H1 (cell line): Measurements from ENCODE around the gene DMPK. TPM values are rescaled to one million over a fixed set of nuclear protein-coding genes. Genes with fewer than 3 reads are reported as not detected.

Experiments
- CTCF ChIA-PET: fragments of 300-600 bp; sonication (Branson Sonifier 250); formaldehyde crosslinking; loops from one replicate; lab custom pipeline; 2021; ENCODE audit not compliant: partially characterized antibody; lab: Charles Lee
- POLR2A ChIA-PET: fragments of 300-600 bp; sonication (Branson Sonifier 250); formaldehyde crosslinking; loops from one replicate; lab custom pipeline; 2021; ENCODE audit warnings: inconsistent platforms; ENCODE audit not compliant: partially characterized antibody; lab: Charles Lee
- DNase-seq, 2 experiments: peaks; one replicate each; pipeline versions ENCODE4 v3.0.0 to v3.0.0-alpha.2; 2010 to 2022; ENCODE audit warnings: low spot score in 2 of 2, low read depth in 1 of 2, mixed read lengths in 1 of 2
- FAIRE-seq: peaks from 2 replicates; lab custom pipeline; 2011; peaks lifted over from hg19 to GRCh38; lab: Jason Lieb, UNC
- H2AFZ ChIP-seq: 2 replicates; pipeline ENCODE4 v1.8.1; 2012; ENCODE audit warnings: low read length, inconsistent platforms
- H2AK5ac ChIP-seq: 2 replicates; pipeline ENCODE4 v1.6.1; 2013; ENCODE audit warnings: low read depth, low read length
- H2BK120ac ChIP-seq: replicated peaks from 2 replicates; pipeline ENCODE3; 2013; ENCODE audit warnings: low read depth, low read length, inconsistent platforms
- H2BK12ac ChIP-seq: 2 replicates; pipeline ENCODE4 v1.6.1; 2013; ENCODE audit warnings: low read depth, low read length
- H2BK15ac ChIP-seq: 2 replicates; pipeline ENCODE4 v1.6.1; 2013; ENCODE audit warnings: low read length
- H2BK20ac ChIP-seq: 2 replicates; pipeline ENCODE4 v1.6.1; 2013; ENCODE audit warnings: low read length
- H2BK5ac ChIP-seq: 2 replicates; pipeline ENCODE4 v1.6.1; 2013; ENCODE audit warnings: low read depth, low read length
- H3K14ac ChIP-seq: 2 replicates; pipeline ENCODE4 v1.6.1; 2013; ENCODE audit warnings: inconsistent platforms; ENCODE audit not compliant: insufficient read length
- H3K18ac ChIP-seq: 2 replicates; pipeline ENCODE4 v1.6.1; 2013; ENCODE audit warnings: low read length; ENCODE audit errors: extremely low read depth
- H3K23ac ChIP-seq: 2 replicates; pipeline ENCODE4 v1.6.1; 2013; ENCODE audit warnings: inconsistent platforms; ENCODE audit not compliant: insufficient read length
- H3K23me2 ChIP-seq: 2 replicates; pipeline ENCODE4 v1.6.1; 2013; ENCODE audit warnings: low read depth, low read length
- H3K27ac ChIP-seq: 2 replicates; pipeline ENCODE4 v1.6.1; 2011; ENCODE audit warnings: low read depth, low read length, inconsistent platforms
- H3K27me3 ChIP-seq, 4 experiments: replicated peaks in 1 of 4; 1 replicate in 1 of 4; 2 replicates in 3 of 4; pipeline versions ENCODE4 v1.6.1 to v1.8.1; 2011 to 2013; ENCODE audit warnings: low read length in 3 of 4, mild to moderate bottlenecking in 3 of 4, inconsistent platforms in 2 of 4, mixed read lengths in 2 of 4, moderate library complexity in 1 of 4; ENCODE audit not compliant: control insufficient read depth in 3 of 4, insufficient read depth in 3 of 4; ENCODE audit errors: extremely low read depth in 1 of 4
- H3K36me3 ChIP-seq, 4 experiments: 2 replicates each; pipeline versions ENCODE4 v1.6.1 to v1.8.1; 2011 to 2013; ENCODE audit warnings: mild to moderate bottlenecking in 4 of 4, low read length in 3 of 4, moderate library complexity in 2 of 4, control low read depth in 1 of 4, inconsistent platforms in 1 of 4; ENCODE audit not compliant: insufficient read depth in 4 of 4, control insufficient read depth in 2 of 4
- H3K4ac ChIP-seq: replicated peaks from 2 replicates; pipeline ENCODE3; 2013; ENCODE audit warnings: low read length, low read depth, mixed read lengths, inconsistent platforms; ENCODE audit not compliant: insufficient read length
- H3K4me1 ChIP-seq, 4 experiments: replicated peaks in 1 of 4; 1 replicate in 1 of 4; 2 replicates in 3 of 4; pipeline versions ENCODE4 v1.6.1 to v1.8.1; 2011 to 2013; ENCODE audit warnings: low read length in 3 of 4, inconsistent platforms in 2 of 4, mixed read lengths in 1 of 4; ENCODE audit not compliant: insufficient read depth in 4 of 4, control insufficient read depth in 3 of 4
- H3K4me2 ChIP-seq, 2 experiments: 2 replicates each; pipeline versions ENCODE4 v1.6.1 to v1.8.1; 2011 to 2013; ENCODE audit warnings: low read depth in 2 of 2, low read length in 2 of 2, control low read depth in 1 of 2, inconsistent platforms in 1 of 2, mild to moderate bottlenecking in 1 of 2; ENCODE audit not compliant: insufficient read depth in 1 of 2
- H3K4me3 ChIP-seq, 4 experiments: fragments of 200-600, 300-600 bp in 1 of 4; sonication (generic), shearing (Covaris generic), sonication (Bioruptor Twin) in 1 of 4; 2 replicates each; pipeline versions ENCODE4 v1.5.1 to v1.8.1; 2011 to 2016; ENCODE audit warnings: low read length in 4 of 4, low read depth in 3 of 4, control low read depth in 2 of 4, inconsistent platforms in 2 of 4, mild to moderate bottlenecking in 2 of 4, mixed read lengths in 1 of 4, moderate library complexity in 1 of 4; ENCODE audit not compliant: insufficient read depth in 2 of 4; ENCODE audit errors: extremely low read depth in 1 of 4
- H3K56ac ChIP-seq: replicated peaks from 2 replicates; pipeline ENCODE3; 2013; ENCODE audit warnings: low read depth, mild to moderate bottlenecking, mixed read lengths, low read length, inconsistent platforms; ENCODE audit not compliant: insufficient read length
- H3K79me1 ChIP-seq: 2 replicates; pipeline ENCODE4 v1.6.1; 2013; ENCODE audit warnings: low read depth, low read length, control low read depth
- H3K79me2 ChIP-seq, 2 experiments: 2 replicates each; pipeline versions ENCODE4 v1.6.1 to v1.8.1; 2012 to 2013; ENCODE audit warnings: low read length in 2 of 2, mild to moderate bottlenecking in 2 of 2, inconsistent platforms in 1 of 2; ENCODE audit not compliant: insufficient read depth in 2 of 2, control insufficient read depth in 1 of 2
- H3K9ac ChIP-seq, 4 experiments: replicated peaks in 1 of 4; 1 replicate in 1 of 4; 2 replicates in 3 of 4; pipeline versions ENCODE4 v1.6.1 to v1.8.1; 2011 to 2013; ENCODE audit warnings: low read depth in 3 of 4, low read length in 3 of 4, control low read depth in 2 of 4, mild to moderate bottlenecking in 2 of 4, moderate library complexity in 2 of 4, inconsistent platforms in 1 of 4; ENCODE audit errors: extremely low read depth in 1 of 4
- H3K9me3 ChIP-seq, 2 experiments: 2 replicates each; pipeline versions ENCODE4 v1.6.1 to v1.8.1; 2012 to 2013; ENCODE audit warnings: mild to moderate bottlenecking in 2 of 2, moderate library complexity in 2 of 2, control low read depth in 1 of 2, inconsistent platforms in 1 of 2, low read depth in 1 of 2, low read length in 1 of 2, mixed read lengths in 1 of 2; ENCODE audit not compliant: insufficient read depth in 2 of 2
- H4K20me1 ChIP-seq, 2 experiments: replicated peaks in 1 of 2; 2 replicates each; pipeline versions ENCODE3 to v1.8.1; 2011 to 2013; ENCODE audit warnings: inconsistent platforms in 2 of 2, low read length in 2 of 2, mild to moderate bottlenecking in 1 of 2; ENCODE audit not compliant: insufficient read depth in 2 of 2, control insufficient read depth in 1 of 2
- H4K5ac ChIP-seq: 2 replicates; pipeline ENCODE4 v1.6.1; 2013; ENCODE audit warnings: low read length, low read depth, mixed read lengths, inconsistent platforms; ENCODE audit not compliant: insufficient read length
- H4K8ac ChIP-seq: 2 replicates; pipeline ENCODE4 v1.8.0; 2013; ENCODE audit warnings: mild to moderate bottlenecking, moderate library complexity, low read length, inconsistent platforms; ENCODE audit not compliant: insufficient read depth; ENCODE audit errors: extremely low read depth
- H4K91ac ChIP-seq: replicated peaks from 2 replicates; pipeline ENCODE3; 2013; ENCODE audit warnings: low read length, mixed read lengths, inconsistent platforms; ENCODE audit not compliant: insufficient read length
- BACH1 ChIP-seq: IDR thresholded peaks from 2 replicates; pipeline ENCODE4 v1.6.1; 2012; ENCODE audit warnings: low read length, improper control_type of control experiment
- BCL11A ChIP-seq, 2 experiments: IDR thresholded peaks; one replicate each; pipeline ENCODE4 v1.6.1; 2011; ENCODE audit warnings: low read depth in 2 of 2, low read length in 2 of 2, mild to moderate bottlenecking in 2 of 2
- BRCA1 ChIP-seq: IDR thresholded peaks from 2 replicates; pipeline ENCODE4 v1.6.1; 2012; ENCODE audit warnings: low read depth, low read length, improper control_type of control experiment
- CHD2 ChIP-seq: IDR thresholded peaks from 2 replicates; pipeline ENCODE4 v1.6.1; 2012; ENCODE audit warnings: low read length, improper control_type of control experiment
- MAX ChIP-seq: IDR thresholded peaks from 2 replicates; pipeline ENCODE4 v1.6.1; 2012; ENCODE audit warnings: inconsistent platforms
- POLR2A ChIP-seq, 2 experiments: IDR thresholded peaks; 1 replicate in 1 of 2; 2 replicates in 1 of 2; pipeline ENCODE4 v1.6.1; 2011; ENCODE audit warnings: low read depth in 2 of 2, low read length in 2 of 2, mild to moderate bottlenecking in 2 of 2; ENCODE audit errors: control extremely low read depth in 1 of 2
- SIRT6 ChIP-seq: IDR thresholded peaks from one replicate; pipeline ENCODE4 v1.7.1; 2012; ENCODE audit warnings: low read length, inconsistent platforms
- SP1 ChIP-seq: IDR thresholded peaks from 2 replicates; pipeline ENCODE4 v1.6.1; 2011; ENCODE audit warnings: low read depth, low read length
- TAF7 ChIP-seq: optimal IDR thresholded peaks from 2 replicates; pipeline ENCODE3; 2011; ENCODE audit warnings: low read depth, mild to moderate bottlenecking, inconsistent platforms, low read length, moderate library complexity, borderline replicate concordance
- USF2 ChIP-seq: IDR thresholded peaks from 2 replicates; pipeline ENCODE4 v1.6.1; 2011; ENCODE audit warnings: low read length, improper control_type of control experiment
- WGBS, 2 experiments: shearing (Covaris generic) in 1 of 2; methylation state at CpG; one replicate each; pipeline versions ENCODE4 v1.1.6 to v1.1.7; 2013 to 2015; ENCODE audit warnings: low lambda C conversion rate in 2 of 2, mixed read lengths in 2 of 2, inconsistent platforms in 1 of 2, low coverage in 1 of 2, missing lambda C conversion rate in 1 of 2; ENCODE audit not compliant: insufficient replicate concordance in 2 of 2, insufficient coverage in 1 of 2, insufficient read length in 1 of 2; ENCODE audit errors: extremely low coverage in 1 of 2, missing lambda C conversion rate in 1 of 2; 5-methylcytosine and 5-hydroxymethylcytosine counted together
- polyA plus RNA-seq, 7 experiments: library from polyadenylated mRNA; depleted of rRNA in 3 of 7; stranded (reverse) in 5 of 7; unstranded in 2 of 7; fragments of >200 nt in 5 of 7; fragments of 200-250 nt in 2 of 7; gene quantifications; 1 replicate in 5 of 7; 2 replicates in 1 of 7; 4 replicates in 1 of 7; pipeline versions ENCODE4 v1.2.1 to v1.2.3, GENCODE V29; 2011 to 2013; ENCODE audit warnings: missing spikeins in 2 of 7, mixed read lengths in 2 of 7
- total RNA-seq: library from RNA; stranded (reverse); fragmentation: NEBNext Ultra II Directional; extraction: Animal tissue kit (Norgen Biotek cat#: 25700); gene quantifications from 2 replicates; pipeline ENCODE4 v1.2.1, GENCODE V29; 2021

Gene DMPK
- total and polyA plus RNA-seq, 2 of the 8 experiments (the other 6 are each of a cell fraction or from before 2014, with no cell fraction given): 13.7 to 27.4 TPM

- POLR2A ChIA-PET: interaction anchor here (0.5 to 16.2 kb wide), 36 partner anchors 8 to 651 kb away, joined by 3 to 284 read pairs (median 5); partner anchors contain the start of genes DMPK, DMWD, FBXO46 and IRF2BP1
- H4K5ac ChIP-seq: peak within 1 kb of the TSS; percentile 96
- peak; percentile 69 for TF ChIP-seq SP1
- TF ChIP-seq POLR2A (IDR thresholded peaks at IDR 0.05; ENCODE audit: control extremely low read depth in 1 of 2, low read depth in 2 of 2, low read length in 2 of 2): peak; percentile 90 to 93
- TF ChIP-seq SIRT6: no peak
- TF ChIP-seq BACH1: no peak
- no peak for TF ChIP-seq BCL11A (IDR thresholded peaks at IDR 0.05; ENCODE audit: low read depth in 2 of 2, low read length in 2 of 2)
- TF ChIP-seq MAX: peak; percentile 68; the same call in 1 of the 2 replicates
- TF ChIP-seq TAF7: peak; percentile 92
- peak; percentile 36; the same call in 1 of the 2 replicates for TF ChIP-seq CHD2
- TF ChIP-seq USF2: peak; percentile 3; the same call in 1 of the 2 replicates
- no peak for TF ChIP-seq BRCA1
These were observed 13.1 kb downstream of the DMPK start, which contains the start of gene SIX5 for GRCh38 chr19:45768984-45769782. TSS of gene SIX5 (minus strand) at chr19:45769252. CDS start at chr19:45768844, 408 bp downstream.

More at GRCh38 chr19:45768984-45769782, 13.1 kb downstream of the DMPK start, which contains the start of gene SIX5:
- CTCF ChIA-PET: interaction anchor here (0.6 to 6.7 kb wide), 25 partner anchors 12 to 656 kb away, joined by 3 to 55 read pairs (median 4); partner anchors contain the start of genes DMPK, DMWD, RSPH6A and SYMPK
- Histone ChIP-seq H3K4me1 (peaks cover 4 to 33% (median 27%) of the 10 kb centered on the region in 4 experiments), H3K9me3 (no peaks in the 10 kb centered on the region), H3K4ac (peak within 1 kb of the TSS; percentile 90), H2BK120ac (peak within 1 kb of the TSS; percentile 86), H4K91ac (peak within 1 kb of the TSS; percentile 99), H3K79me1 (no peaks in the 10 kb centered on the region), H3K4me3 (peak within 1 kb of the TSS; percentile 57 to 89 (median 82)), H2BK5ac (peak within 1 kb of the TSS; percentile 98), H3K79me2 (no peaks in the 10 kb centered on the region), H3K14ac (peak within 1 kb of the TSS; percentile 100), H2BK12ac (peak within 1 kb of the TSS; percentile 80; the same call in 1 of the 2 replicates), H3K4me2 (peak within 1 kb of the TSS; percentile 61 to 99), H3K9ac (peak within 1 kb of the TSS; percentile 76 to 91 (median 85)), H2AFZ (no peak within 1 kb of the TSS), H3K18ac (peak within 1 kb of the TSS; percentile 100), H3K36me3 (peaks cover 0 to 2% (median 0%) of the 10 kb centered on the region in 4 experiments; a peak in 2 of 8 replicates), H3K23me2 (peaks cover 28% of the 10 kb centered on the region), H4K20me1 (peaks cover 0 to 3% of the 10 kb centered on the region in 2 experiments), H2AK5ac (peak within 1 kb of the TSS; percentile 98; the same call in 1 of the 2 replicates), H2BK15ac (peak within 1 kb of the TSS; percentile 88; the same call in 1 of the 2 replicates), H2BK20ac (0 out of 2 replicates have a peak within 1 kb of the TSS, but pooled peaks have one; percentile 21), H3K27me3 (no peaks in the 10 kb centered on the region), H3K56ac (peak within 1 kb of the TSS; percentile 97), H3K23ac (no peak within 1 kb of the TSS), H3K27ac (peak within 1 kb of the TSS; percentile 96), H4K8ac (peak within 1 kb of the TSS; percentile 95)
- DNase-seq (peak; percentile 96), FAIRE-seq (peak; percentile 39)
- WGBS, 2 experiments: 4% methylated on average over 41 of the region's 70 CpGs; no CpG with 5 or more reads in 1 of the 2 experiments
